ENCODE measurements around the gene TBX4.

GRCh38 chr17:61442878-61443474 is 9.2 kb upstream of the TBX4 start:
- no peak for TF ChIP-seq POLR2AphosphoS5 (IDR thresholded peaks at IDR 0.05)
- no peak for TF ChIP-seq CTCF (IDR thresholded peaks at IDR 0.05)
- no peak for TF ChIP-seq EP300 (IDR thresholded peaks at IDR 0.05)
- TF ChIP-seq POLR2A (IDR thresholded peaks at IDR 0.05): no peak
